Activated T-helper 1 cell treated with anti-CD3 and anti-CD28 coated beads, Interleukin-12 subunit alpha, Interleukin-12 subunit beta, Interleukin-2, Interleukin-4 antibody, amounts not matched to agents 30 ng/mL and 10 ng/mL and 1 ng/mL, durations not matched to agents 14 hours and 24 hours and 36 hours (primary cell): ENCODE measurements around the gene LENG8. TPM values are rescaled to one million over a fixed set of nuclear protein-coding genes. Genes with fewer than 3 reads are reported as not detected.

ENCODE experiments used
- DNase-seq: peaks from one replicate; pipeline ENCODE4 v3.0.0; 2021; ENCODE audit warnings: low spot score
- H3K27ac Mint-ChIP-seq: one replicate; pipeline ENCODE4 v1.8.0; 2021; ENCODE audit warnings: mild to moderate bottlenecking, mixed read lengths
- H3K27me3 Mint-ChIP-seq: one replicate; pipeline ENCODE4 v1.8.0; 2022; ENCODE audit warnings: mild to moderate bottlenecking, moderate library complexity, mixed read lengths; ENCODE audit not compliant: insufficient read depth
- H3K36me3 Mint-ChIP-seq: one replicate; pipeline ENCODE4 v1.8.0; 2021; ENCODE audit warnings: low read depth, mixed read lengths
- H3K4me1 Mint-ChIP-seq: one replicate; pipeline ENCODE4 v1.8.0; 2021; ENCODE audit warnings: low read depth, mixed read lengths
- H3K4me3 Mint-ChIP-seq: one replicate; pipeline ENCODE4 v1.8.0; 2021; ENCODE audit warnings: mild to moderate bottlenecking, moderate library complexity, mixed read lengths
- H3K9me3 Mint-ChIP-seq: one replicate; pipeline ENCODE4 v1.8.0; 2021; ENCODE audit warnings: mixed read lengths
- intact Hi-C: fragments of 100-400 bp; cut with micrococcal nuclease; formaldehyde crosslinking; loops from one replicate; pipeline ENCODE4 v1.15.1; 2024
- total RNA-seq: library from RNA; stranded (reverse); gene quantifications from 2 replicates; pipeline ENCODE4 v1.2.3, GENCODE V29; 2022

Gene LENG8
- total RNA-seq, 1 donor from 2014 or later: 192 TPM

DNA sequence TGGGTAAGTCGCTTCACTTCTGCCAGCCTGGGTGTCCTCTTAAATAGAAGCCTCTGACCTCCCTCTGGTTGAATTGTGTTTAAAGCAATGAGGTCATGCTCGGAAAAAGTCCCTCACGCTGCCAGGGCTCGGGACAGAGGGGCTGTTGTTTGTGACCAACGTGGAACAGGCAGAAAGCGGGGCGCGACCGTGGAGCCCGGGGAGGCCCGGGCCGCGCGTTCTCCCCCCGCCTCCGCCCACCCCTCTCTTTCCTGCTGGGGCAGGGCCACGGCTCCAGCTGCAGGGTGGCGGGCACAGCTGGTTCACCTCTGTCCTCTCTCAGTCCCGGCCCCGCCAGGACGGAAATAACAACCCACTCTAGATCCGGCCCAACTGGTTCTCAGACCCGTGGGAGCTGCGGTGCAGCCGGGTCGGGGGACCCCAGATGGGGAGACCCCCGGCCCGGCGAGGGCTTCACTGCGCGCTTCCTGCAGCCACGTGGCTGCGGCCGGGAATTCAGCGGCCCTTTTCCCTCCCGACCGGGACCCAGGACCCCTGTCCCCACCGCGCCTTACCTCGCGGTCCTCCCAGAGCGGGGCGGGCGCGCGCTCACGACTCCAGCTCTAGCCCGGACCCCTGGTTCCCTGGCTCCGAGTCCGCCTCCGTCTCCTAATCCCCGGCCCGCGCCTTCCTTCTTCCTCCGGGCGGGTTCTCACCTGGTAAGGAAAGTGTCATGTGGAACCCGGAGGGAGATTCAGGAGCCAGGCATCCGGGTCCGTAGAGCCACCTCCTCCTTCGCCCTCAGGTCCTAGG lies 22.2 kb downstream of the LENG8 start:
- Mint-ChIP-seq H3K36me3 (no peaks in the 10 kb centered on the region), H3K27ac (no peak overlapping the region), H3K4me1 (peaks cover 13% of the 10 kb centered on the region), H3K9me3 (no peaks in the 10 kb centered on the region), H3K27me3 (peaks cover 54% of the 10 kb centered on the region), H3K4me3 (no peak overlapping the region)
- intact Hi-C loops: no loop called here
- no peak for DNase-seq

DNA sequence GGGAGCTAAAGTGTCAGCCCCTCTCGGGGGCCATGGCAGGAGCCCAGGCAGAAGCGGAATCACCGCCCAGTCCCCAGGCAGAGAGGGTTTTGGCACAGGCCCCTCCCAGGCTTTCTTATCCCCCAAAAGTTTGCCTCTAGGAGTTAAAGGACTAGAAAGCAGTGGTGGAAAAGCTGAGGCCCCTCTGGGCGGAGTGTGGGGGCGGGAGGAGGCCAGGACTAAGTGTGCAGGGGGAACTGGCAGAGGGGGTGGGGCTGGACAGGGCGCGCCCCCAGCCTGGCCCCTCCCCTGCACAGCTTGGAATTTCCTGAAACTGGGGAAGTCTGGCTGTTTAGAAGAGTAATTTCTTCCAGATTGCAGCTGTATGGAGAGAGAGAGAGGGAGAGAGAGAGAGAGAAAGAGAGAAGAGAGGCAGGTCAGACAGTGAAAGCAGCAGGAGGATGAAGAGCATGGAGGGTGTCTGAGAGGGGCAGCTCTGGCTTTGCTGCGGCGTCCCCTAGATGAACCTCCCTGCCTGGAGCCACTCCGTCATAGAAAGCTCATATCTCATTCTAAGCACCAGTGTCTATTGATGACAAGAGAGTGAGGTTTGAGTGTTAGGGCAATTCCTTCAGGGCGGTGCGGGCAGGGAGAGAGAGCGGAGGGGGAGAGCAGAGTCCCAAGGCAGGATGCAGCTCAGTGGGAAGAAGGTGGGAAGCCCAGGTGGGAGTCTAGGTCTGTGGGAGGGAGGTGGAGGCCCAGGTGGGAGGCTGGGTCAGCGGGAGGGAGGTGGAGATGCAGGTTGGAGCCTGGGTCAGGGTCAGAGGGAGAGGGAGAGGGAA lies 24.3 kb downstream of the LENG8 start, which contains the start of gene CDC42EP5:
CDC42EP5 (minus strand) TSS at position 226 of the 821 bp plus-strand sequence. CDS start 7,749 bp downstream, outside the sequence.
- Mint-ChIP-seq H3K27ac (no peak within 1 kb of the TSS), H3K27me3 (peaks cover 41% of the 10 kb centered on the region), H3K36me3 (no peaks in the 10 kb centered on the region), H3K4me3 (no peak within 1 kb of the TSS), H3K9me3 (no peaks in the 10 kb centered on the region), H3K4me1 (peaks cover 13% of the 10 kb centered on the region)
- DNase-seq: no peak
- intact Hi-C loops: loop anchor here (1.0 kb wide), 1 partner anchor 9 kb away; no protein-coding TSS in a partner anchor

DNA sequence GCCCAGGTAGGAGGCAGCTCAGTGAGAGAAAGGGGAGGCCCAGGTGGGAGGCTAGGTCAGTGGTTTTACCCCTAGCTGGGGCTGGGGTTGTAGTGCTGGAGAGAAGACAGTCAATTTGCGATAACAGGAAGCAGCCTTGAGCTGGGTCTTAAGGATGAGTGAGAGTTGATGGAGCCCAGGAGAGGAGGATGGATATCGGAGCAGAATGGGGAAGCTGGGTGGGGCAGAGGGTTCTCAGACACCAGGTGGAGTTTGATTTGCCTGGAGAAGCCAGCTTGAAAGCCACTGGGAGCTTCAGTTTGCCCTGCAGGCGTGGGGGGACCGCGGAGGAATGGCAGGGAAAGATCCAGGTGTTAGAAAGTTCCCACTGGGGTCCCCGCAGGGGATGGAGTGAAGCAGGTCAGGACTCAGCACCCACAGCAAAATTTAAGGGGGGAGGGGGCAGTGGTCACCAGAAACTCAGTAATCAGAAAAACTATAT lies 24.9 kb downstream of the LENG8 start:
- DNase-seq: no peak
- no peaks in the 10 kb centered on the region for H3K9me3 Mint-ChIP-seq
- no peaks in the 10 kb centered on the region for H3K36me3 Mint-ChIP-seq
- peaks cover 39% of the 10 kb centered on the region for H3K27me3 Mint-ChIP-seq
- intact Hi-C loops: loop anchor here (1.0 kb wide), 1 partner anchor 10 kb away; no protein-coding TSS in a partner anchor
- no peak overlapping the region for H3K4me3 Mint-ChIP-seq
- peaks cover 13% of the 10 kb centered on the region for H3K4me1 Mint-ChIP-seq
- no peak overlapping the region for H3K27ac Mint-ChIP-seq

DNA sequence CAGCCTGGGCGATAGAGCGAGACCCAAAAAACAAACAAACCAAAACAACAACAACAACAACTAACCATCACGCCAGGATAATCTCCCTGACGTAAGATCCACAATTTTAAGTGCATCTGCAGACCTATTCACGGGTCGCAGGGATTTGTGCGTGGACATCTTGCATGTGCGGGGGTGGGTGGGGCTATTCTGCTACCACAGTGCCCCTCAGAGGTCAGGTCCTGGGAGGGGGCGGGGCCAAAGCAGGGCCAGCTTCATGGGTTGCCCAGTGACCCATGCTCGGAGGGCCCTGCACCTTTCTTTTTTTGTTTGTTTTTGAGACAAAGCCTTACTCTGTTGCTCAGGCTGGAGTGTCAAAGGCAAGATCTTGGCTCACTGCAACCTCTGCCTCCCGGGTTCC lies 26.7 kb downstream of the LENG8 start:
- peaks cover 24% of the 10 kb centered on the region for H3K27me3 Mint-ChIP-seq
- no peak overlapping the region for H3K4me3 Mint-ChIP-seq
- no peak overlapping the region for H3K27ac Mint-ChIP-seq
- no peaks in the 10 kb centered on the region for H3K36me3 Mint-ChIP-seq
- H3K9me3 Mint-ChIP-seq: no peaks in the 10 kb centered on the region
- no peak for DNase-seq
- intact Hi-C loops: no loop called here
- peaks cover 9% of the 10 kb centered on the region for H3K4me1 Mint-ChIP-seq

DNA sequence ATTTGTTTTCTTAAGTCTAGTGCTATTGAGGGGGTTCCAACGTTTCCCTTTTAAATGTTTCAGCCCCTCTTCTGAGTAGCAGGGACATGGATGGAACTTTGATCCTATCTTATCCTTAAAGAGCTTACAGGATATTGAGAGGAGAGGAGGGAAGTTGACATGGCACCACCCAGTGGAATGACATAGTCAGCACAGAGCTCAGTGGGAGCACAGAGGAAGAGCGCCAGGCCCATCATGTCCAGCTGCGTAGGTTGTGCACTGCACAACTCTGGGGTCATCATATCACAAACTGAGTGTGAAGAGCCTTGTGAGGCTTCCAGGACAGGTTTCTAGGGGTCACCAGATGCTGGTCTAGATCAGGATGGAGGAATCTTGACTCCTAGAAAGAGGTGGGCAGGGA lies 28.7 kb downstream of the LENG8 start:
- Mint-ChIP-seq H3K27ac (peak overlapping the region; percentile 44), H3K4me3 (no peak overlapping the region), H3K36me3 (no peaks in the 10 kb centered on the region), H3K4me1 (peaks cover 16% of the 10 kb centered on the region), H3K9me3 (no peaks in the 10 kb centered on the region), H3K27me3 (peaks cover 19% of the 10 kb centered on the region)
- intact Hi-C loops: loop anchor here (1.0 to 2.0 kb wide), 2 partner anchors 199 to 441 kb away; no protein-coding TSS in a partner anchor
- DNase-seq: no peak

DNA sequence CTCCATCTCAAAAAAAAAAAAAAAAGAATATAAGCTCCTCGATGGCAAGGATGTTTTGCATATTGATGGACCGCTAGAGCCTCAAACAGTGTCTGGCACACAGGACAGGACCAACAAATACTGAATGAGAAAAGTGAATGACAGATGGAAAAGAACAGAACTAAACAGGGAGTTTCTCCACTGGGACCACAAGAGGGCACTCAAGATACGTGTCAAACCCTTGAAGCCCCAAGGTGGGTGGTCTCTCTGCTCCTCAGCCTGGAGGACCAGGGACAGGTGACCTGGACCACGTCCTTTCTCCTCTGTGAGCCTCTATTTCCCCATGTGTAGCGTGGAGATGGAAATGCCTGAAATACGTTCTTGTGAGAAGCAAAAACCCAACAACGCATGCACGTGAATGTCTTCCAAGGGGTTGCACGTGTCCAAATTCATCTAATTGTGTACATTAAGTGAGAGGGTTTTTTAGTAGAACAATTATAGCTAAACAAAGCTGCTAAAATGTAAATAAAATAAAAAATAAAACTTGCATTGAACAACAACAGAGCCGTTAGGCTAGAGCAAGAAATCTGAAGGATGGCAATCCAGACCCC lies 29.8 kb downstream of the LENG8 start:
- no peaks in the 10 kb centered on the region for H3K9me3 Mint-ChIP-seq
- intact Hi-C loops: loop anchor here (1.0 to 2.0 kb wide), 2 partner anchors 198 to 440 kb away; no protein-coding TSS in a partner anchor
- DNase-seq: no peak
- H3K36me3 Mint-ChIP-seq: no peaks in the 10 kb centered on the region
- H3K4me1 Mint-ChIP-seq: peaks cover 14% of the 10 kb centered on the region
- H3K27me3 Mint-ChIP-seq: peaks cover 13% of the 10 kb centered on the region
- no peak overlapping the region for H3K27ac Mint-ChIP-seq
- no peak overlapping the region for H3K4me3 Mint-ChIP-seq

DNA sequence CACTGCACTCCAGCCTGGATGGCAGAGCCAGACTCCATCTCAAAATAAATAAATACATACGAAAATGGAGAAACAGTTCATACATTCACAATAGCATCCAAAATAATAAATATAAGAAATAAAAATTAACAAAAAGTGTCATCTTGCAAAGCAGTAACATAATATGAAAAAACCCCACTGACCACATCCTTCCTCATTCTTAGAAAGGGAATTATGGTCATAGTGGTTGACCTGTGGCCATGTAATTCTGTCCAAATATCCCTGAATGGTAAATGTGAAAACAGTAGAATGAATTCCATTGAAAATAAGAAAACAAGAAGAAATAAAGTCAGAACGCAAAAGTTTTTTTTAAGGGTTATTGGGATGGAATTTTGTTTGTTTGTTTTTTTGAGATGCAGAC lies 31.1 kb downstream of the LENG8 start:
- H3K4me3 Mint-ChIP-seq: no peak overlapping the region
- H3K36me3 Mint-ChIP-seq: no peaks in the 10 kb centered on the region
- H3K27ac Mint-ChIP-seq: no peak overlapping the region
- H3K9me3 Mint-ChIP-seq: no peaks in the 10 kb centered on the region
- intact Hi-C loops: loop anchor here (5.0 kb wide), 1 partner anchor 42 kb away; no protein-coding TSS in a partner anchor
- no peak for DNase-seq
- peaks cover 14% of the 10 kb centered on the region for H3K4me1 Mint-ChIP-seq
- H3K27me3 Mint-ChIP-seq: peaks cover 12% of the 10 kb centered on the region

DNA sequence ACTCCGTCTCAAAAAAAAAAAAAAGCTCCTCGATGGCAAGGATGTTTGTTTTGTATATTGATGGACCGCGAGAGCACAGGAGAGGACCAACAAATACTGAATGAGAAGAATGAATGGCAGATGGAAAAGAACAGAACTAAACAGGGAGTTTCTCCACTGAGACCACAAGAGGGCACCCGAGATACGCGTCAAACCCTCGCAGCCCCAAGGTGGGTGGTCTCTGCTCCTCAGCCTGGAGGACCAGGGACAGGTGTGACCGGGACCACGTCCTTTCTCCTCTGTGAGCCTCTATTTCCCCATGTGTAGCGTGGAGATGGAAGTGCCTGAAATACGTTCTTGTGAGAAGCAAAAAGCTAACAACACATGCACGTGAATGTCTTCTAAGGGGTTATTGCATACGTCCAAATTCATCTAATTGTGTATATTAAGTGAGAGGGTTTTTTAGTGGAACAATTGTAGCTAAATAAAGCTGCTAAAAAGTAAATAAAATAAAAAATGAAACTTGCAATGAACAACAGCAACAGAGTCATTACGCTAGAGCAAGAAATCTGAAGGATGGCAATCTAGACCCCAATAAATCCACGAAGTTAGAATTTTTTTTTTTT lies 32.4 kb downstream of the LENG8 start:
- Mint-ChIP-seq H3K27ac (no peak overlapping the region), H3K36me3 (no peaks in the 10 kb centered on the region), H3K4me1 (peaks cover 14% of the 10 kb centered on the region), H3K27me3 (peaks cover 15% of the 10 kb centered on the region), H3K4me3 (no peak overlapping the region), H3K9me3 (no peaks in the 10 kb centered on the region)
- intact Hi-C loops: loop anchor here (1.0 to 5.0 kb wide), 3 partner anchors 41 to 172 kb away; no protein-coding TSS in a partner anchor
- peak; percentile 29 for DNase-seq

DNA sequence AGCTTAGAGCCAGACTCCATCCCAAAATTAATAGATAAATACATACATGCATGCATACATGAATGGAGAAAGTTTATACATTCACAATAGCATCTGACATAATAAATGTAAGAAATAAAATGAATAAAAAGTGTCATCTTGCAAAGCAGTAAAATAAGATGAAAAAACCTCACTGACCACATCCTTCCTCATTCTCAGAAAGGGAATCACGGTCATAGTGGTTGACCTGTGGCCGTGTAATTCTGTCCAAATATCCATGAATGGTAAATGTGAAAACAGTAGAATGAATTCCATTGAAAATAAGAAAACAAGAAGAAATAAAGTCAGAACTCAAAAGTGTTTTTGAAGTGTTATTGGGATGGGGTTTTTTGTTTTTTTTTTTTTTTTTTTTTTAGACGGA lies 33.9 kb downstream of the LENG8 start:
- peaks cover 14% of the 10 kb centered on the region for H3K4me1 Mint-ChIP-seq

DNA sequence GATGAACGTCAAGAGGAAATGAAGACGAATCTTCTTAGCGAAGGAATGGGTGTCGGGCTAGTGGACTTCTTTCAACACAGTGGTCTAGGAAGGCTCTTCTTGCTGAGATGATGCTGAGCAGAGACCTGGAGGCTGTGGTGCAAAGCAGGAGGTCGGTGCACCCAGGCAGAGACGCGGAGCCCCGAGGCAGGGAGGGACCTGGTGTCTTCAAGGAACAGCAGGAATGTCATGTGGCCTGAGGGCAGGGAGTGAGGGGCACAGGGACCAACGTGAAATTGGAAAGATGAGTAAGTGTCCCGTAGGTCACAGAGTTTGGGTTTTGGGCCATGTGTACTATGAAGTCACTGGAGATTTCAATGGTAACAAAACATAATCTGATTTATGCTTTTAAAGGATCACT lies 35.5 kb downstream of the LENG8 start:
- no peaks in the 10 kb centered on the region for H3K36me3 Mint-ChIP-seq
- no peak for DNase-seq
- H3K4me3 Mint-ChIP-seq: no peak overlapping the region
- no peaks in the 10 kb centered on the region for H3K9me3 Mint-ChIP-seq
- H3K4me1 Mint-ChIP-seq: peaks cover 14% of the 10 kb centered on the region
- intact Hi-C loops: loop anchor here (5.0 kb wide), 1 partner anchor 38 kb away; no protein-coding TSS in a partner anchor
- H3K27me3 Mint-ChIP-seq: peaks cover 8% of the 10 kb centered on the region
- no peak overlapping the region for H3K27ac Mint-ChIP-seq

More for the DNA sequence above, 33.9 kb downstream of the LENG8 start:
- H3K9me3 Mint-ChIP-seq: no peaks in the 10 kb centered on the region
- H3K27ac Mint-ChIP-seq: no peak overlapping the region
- H3K27me3 Mint-ChIP-seq: peaks cover 13% of the 10 kb centered on the region
- intact Hi-C loops: loop anchor here (5.0 kb wide), 1 partner anchor 39 kb away; no protein-coding TSS in a partner anchor
- H3K4me3 Mint-ChIP-seq: no peak overlapping the region
- DNase-seq: no peak
- no peaks in the 10 kb centered on the region for H3K36me3 Mint-ChIP-seq

DNA sequence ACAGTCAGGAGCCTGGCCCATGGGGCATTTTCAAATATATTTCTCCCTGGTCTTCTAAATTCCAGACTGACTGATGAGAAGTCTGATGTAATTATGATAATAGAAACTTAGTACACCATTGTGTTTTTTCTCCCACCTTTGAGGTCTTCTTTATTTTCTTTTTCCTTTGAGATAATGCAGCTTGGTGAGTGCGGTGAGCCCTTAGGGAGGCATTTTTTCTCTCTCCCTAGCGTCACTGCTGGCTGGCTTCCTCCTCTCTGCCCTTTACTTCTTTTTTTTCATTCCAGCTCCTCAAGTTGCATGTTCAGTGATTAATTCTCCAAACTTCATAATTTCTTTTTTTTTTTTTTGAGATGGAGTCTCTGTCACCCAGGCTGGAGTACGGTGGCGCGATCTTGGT lies 36.9 kb downstream of the LENG8 start:
- intact Hi-C loops: no loop called here
- H3K36me3 Mint-ChIP-seq: no peaks in the 10 kb centered on the region
- H3K4me3 Mint-ChIP-seq: no peak overlapping the region
- peaks cover 5% of the 10 kb centered on the region for H3K27me3 Mint-ChIP-seq
- H3K9me3 Mint-ChIP-seq: no peaks in the 10 kb centered on the region
- H3K4me1 Mint-ChIP-seq: peaks cover 14% of the 10 kb centered on the region
- DNase-seq: no peak
- no peak overlapping the region for H3K27ac Mint-ChIP-seq

DNA sequence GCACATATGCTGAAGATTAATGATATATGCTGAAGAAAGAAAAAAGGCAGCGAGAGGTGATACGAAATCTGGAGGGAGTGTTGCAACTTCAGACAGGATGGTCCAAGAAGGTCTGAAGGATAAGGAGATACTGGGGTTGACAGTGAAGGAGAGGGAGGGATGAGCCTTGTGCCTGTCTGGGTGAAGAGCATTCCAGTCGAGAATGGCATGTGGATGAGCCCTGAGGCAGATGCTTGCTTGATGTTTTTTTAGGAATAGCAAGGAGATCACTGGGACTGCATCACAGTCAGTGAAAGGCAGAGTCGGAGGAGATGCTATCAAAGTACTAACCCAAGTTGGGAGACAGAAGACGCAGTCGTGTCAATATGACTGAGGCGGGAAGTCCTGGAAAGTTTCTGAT lies 40.3 kb downstream of the LENG8 start:
- H3K27me3 Mint-ChIP-seq: peaks cover 18% of the 10 kb centered on the region
- no peak for DNase-seq
- H3K4me3 Mint-ChIP-seq: no peak overlapping the region
- H3K27ac Mint-ChIP-seq: no peak overlapping the region
- H3K36me3 Mint-ChIP-seq: no peaks in the 10 kb centered on the region
- H3K4me1 Mint-ChIP-seq: no peaks in the 10 kb centered on the region
- H3K9me3 Mint-ChIP-seq: no peaks in the 10 kb centered on the region
- intact Hi-C loops: no loop called here
